NCI-H82 (cell line): Measurements from ENCODE around the gene EXO5.
"Not testable (repeated sequence)": the region's sequence is repeated elsewhere in the genome, so short reads cannot be mapped to it uniquely, and the experiment has no call there.

Experiments
- DNase-seq: peaks from one replicate; lab custom pipeline; 2025; lab: John Stamatoyannopoulos, UW

The EXO5 gene, protein sequence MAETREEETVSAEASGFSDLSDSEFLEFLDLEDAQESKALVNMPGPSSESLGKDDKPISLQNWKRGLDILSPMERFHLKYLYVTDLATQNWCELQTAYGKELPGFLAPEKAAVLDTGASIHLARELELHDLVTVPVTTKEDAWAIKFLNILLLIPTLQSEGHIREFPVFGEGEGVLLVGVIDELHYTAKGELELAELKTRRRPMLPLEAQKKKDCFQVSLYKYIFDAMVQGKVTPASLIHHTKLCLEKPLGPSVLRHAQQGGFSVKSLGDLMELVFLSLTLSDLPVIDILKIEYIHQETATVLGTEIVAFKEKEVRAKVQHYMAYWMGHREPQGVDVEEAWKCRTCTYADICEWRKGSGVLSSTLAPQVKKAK

DNA sequence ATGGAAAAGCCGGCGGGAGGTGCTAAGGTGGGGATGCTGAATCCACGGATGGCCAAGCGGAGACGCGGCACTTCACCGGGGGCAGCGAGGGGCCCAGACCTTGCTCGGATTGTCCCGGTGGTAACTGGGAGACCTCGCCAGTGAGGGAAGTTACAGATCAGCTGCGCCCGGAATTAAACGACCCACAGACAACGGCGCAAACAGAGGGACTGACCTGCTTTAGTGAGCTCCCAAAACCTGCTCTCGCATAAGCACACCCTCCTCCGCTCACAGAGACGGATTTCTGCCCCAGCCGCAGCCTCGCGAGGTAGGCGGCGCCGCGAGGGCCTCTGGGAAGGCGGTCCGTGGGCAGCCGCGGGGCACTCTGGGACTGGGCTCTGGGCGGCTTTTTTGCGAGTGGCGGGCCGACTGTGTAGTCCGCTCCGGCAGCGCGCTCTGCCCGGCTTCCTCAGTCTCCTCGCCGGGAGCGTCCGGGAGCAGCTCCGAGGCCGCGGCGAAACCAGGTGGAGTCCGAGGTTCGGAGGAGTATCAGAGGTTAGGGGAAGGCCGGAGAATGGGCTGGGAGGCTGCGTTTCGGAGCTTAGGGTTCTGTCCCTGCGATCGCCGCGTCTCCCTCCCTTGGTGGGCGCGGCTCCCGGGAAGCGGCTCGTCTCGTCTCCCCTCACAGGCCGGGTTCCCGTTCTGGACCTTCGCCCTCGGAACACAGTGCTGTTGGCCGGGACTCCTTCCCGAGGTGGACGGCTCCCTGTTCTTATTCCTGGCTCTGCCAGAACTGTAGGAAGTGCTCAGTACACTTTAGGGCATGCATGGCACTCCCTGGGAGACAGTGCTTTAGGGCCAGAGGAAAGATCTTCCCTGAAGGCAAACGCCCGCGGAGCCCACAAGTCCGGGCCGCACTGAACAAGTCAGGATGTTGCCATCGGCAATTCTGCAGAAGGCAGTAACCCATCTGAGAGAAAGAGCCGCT is at the start of gene EXO5:
Gene EXO5, plus strand, starts transcription at position 393 of the 967 bp plus-strand sequence. CDS start 5,778 bp downstream, outside the sequence.
- peak; percentile 84 for DNase-seq

DNA sequence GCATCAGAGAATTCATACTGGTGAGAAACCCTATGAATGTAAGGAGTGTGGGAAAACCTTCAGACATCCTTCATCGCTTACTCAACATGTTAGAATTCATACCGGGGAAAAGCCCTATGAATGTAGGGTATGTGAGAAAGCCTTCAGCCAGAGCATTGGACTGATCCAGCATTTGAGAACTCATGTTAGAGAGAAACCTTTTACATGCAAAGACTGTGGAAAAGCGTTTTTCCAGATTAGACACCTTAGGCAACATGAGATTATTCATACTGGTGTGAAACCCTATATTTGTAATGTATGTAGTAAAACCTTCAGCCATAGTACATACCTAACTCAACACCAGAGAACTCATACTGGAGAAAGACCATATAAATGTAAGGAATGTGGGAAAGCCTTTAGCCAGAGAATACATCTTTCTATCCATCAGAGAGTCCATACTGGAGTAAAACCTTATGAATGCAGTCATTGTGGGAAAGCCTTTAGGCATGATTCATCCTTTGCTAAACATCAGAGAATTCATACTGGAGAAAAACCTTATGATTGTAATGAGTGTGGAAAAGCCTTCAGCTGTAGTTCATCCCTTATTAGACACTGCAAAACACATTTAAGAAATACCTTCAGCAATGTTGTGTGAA is 45.5 kb upstream of the EXO5 start:
- DNase-seq = peak; percentile 4

DNA sequence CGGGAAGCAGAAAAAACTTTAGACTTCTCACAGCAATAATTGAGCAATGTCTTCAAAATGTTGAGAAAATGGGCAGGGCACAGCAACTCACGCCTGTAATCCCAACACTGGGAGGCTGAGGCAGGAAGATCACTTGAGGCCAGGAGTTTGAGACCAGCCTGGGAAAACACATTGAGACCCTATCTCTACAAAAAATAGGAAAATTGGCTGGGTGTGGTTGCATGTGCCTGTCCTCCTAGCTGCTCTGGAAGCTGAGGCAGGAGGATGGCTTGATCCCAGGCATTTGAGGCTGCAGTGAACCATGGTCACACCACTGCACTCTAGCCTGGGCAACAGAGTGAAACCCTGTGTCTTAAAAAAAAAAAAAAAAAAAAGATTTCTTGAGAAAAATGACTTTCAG is 39.2 kb upstream of the EXO5 start:
- DNase-seq = no peak

DNA sequence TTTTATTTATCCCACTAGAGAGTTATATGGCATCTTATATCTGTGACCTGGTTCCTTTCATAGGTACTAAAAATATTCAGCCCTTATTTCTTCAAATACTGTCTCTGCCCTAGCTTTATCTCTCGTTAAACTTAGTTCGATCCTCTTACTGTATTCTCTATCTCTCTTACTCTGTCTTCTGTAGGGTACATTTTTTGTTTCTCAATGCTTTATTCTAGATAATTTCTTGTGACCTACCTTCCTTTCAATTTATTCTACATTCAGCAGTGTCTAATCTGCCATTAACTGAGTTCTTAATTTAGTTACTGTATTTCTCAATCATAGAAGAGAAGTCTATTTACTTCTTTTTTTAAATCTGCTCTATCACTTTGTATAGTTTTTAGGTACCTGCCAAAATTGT is 33.3 kb upstream of the EXO5 start:
- no peak for DNase-seq

DNA sequence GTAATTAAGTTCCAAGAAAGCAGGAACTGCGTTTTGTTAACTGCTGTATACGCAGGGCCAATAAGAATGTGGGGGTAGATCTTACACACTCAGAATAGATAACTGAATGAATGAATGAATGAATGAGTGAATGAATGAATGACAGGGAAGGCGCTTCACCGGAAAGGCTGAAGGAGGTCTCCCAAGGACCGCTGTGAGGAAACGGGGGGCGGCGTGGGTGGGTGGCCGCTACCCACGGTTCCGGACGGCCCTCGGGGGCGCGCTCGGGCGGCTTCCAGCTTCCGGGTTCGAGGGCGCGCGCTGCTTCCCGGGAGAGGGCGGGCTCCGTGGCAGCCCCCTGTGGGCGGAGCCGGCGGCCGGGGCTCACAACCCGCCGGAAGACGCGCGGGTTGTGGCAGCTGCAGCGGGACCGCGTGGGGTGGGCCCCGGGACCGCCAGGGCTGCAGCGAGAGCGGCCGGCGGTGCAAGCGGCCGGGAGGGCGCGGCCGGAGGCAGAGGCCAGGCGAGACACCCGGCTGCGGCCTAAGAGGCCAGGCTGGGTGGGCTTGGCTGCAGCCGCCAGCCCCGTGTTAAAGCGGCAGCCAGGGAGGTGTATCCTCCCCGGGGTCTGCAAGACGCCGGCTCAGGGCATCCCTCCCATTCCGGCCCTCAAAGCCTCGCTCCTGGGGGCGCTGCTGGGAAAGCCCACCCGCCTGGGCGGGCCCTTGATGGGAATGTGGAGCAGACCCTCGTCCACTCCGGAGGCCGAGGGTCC is 31.5 kb upstream of the EXO5 start, which contains the start of gene ZFP69:
Gene ZFP69, plus strand, starts transcription at position 367 of the 754 bp plus-strand sequence. CDS start 2,072 bp downstream, outside the sequence.
- DNase-seq = peak; percentile 91

DNA sequence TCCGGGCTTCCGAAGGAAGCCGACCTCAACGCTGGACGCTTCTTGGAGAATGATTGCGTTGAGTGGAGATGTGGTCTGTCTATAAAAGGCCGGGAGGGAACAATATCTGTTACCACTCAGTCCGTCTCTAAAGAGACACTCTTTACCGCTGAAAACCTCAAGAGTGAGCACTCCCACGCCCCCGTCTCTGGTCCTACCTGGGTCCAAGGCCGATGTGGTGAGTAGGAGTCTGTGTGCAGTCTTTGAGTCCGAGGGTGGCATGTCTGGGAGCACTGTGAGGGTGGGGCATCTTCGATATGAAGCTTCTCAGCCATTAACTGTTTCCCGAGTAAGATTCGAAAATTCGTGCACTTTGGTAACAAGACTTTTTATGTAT is 30.9 kb upstream of the EXO5 start:
- peak; percentile 63 for DNase-seq

DNA sequence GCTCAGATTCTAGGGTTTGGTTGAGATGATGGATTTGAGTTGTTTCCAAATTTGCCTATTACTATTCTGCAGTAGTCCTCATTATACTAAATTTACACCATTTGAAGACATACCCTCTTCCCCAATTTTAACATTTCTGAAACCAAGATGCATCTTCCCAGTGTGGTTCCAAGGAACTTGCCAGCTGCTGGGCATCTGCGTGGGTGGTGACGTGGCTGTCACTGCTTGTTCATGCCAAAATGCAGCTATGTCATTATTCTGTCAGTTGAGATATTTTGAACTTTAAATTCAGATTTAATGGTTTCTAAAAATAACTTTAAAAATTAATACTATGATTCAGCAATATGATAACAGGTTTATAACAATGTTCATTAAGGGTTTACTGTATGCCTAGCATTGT is 30.3 kb upstream of the EXO5 start:
- no peak for DNase-seq

DNA sequence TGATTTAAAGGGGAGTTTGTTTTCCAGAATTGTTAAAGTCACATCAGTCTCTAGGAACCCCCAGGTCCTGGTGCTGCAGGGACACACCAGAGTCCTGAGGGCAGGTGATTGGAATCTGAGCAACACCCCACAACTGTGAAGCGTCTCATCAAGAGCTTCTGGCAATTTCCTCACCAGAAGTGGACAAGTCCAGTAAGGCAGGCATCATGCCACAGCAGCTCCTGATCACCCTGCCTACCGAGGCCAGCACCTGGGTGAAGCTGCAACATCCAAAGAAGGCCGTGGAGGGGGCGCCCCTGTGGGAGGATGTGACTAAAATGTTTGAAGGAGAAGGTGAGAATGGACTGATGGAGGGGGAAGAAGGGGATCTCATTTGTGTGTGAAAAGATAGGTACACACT is 29.4 kb upstream of the EXO5 start:
- no peak for DNase-seq

DNA sequence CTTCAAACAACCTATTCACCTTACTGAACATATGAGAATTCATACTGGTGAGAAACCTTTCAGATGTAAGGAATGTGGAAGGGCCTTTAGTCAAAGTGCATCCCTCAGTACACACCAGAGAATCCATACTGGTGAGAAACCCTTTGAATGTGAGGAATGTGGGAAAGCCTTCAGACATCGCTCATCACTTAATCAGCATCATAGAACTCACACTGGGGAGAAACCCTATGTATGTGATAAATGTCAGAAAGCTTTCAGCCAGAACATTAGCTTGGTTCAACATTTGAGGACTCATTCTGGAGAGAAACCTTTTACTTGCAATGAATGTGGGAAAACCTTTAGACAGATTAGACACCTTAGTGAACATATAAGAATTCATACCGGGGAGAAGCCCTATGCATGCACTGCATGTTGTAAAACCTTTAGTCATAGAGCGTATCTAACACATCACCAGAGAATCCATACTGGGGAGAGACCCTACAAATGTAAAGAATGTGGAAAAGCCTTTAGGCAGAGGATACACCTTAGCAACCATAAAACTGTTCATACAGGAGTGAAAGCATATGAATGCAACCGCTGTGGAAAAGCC is 13.2 kb upstream of the EXO5 start:
- peak; percentile 4 for DNase-seq

DNA sequence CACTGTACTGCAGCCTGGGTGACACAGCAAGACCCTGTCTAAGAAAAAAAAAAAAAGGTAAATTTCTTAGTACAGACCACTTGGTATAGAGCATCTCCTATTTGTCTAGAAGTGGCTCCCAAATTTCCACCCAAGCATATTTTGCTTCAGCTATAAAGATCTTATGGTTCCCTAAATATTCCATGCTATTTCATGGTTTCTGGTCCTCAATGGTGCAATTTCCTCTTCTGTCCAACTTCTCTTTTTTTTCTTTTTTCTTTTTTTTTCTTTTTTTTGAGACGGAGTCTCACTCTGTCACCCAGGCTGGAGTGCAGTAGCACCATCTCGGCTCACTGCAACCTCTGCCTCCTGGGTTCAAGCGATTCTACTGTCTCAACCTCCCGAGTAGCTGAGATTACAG is 5.9 kb upstream of the EXO5 start:
- not testable (repeated sequence) for DNase-seq

DNA sequence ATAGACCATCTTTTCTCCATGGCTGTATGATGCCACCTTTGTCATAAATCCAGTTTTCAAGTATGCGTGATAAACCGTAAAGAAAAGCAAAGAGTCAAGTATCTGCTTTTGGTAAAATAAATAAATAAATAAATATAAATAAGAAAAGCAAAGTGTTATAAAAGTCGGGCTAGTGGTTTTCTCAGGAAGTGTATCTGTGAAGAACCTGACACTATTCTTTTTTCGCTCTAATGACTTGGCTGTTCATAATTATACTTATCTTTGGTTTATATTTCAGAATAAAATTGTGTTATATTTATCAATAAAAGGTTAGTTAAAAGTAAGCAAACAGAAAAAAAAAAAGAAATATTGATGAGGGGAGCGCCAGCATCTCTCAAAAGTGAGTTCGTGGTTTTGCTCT is 594 bp upstream of the EXO5 start:
- DNase-seq = no peak

DNA sequence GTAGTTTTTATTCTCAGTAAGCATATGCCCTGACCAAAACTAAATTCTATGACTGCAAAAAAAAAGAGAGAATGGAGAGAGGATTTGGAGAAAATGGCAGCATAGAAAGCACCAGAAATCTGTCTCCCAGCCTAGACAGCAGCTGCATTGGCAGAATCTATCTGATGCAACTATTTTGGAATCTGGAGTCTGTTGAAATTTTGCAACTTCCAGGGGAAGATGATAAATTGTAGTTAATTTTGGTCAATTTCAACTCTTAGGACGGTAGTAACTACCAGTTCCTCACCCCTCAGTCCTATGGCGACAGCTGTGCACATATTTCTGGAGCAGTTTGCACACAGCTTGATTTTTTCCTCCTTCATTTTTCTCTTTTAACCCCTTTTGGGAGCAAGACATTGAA is 10.9 kb downstream of the EXO5 start:
- no peak for DNase-seq

DNA sequence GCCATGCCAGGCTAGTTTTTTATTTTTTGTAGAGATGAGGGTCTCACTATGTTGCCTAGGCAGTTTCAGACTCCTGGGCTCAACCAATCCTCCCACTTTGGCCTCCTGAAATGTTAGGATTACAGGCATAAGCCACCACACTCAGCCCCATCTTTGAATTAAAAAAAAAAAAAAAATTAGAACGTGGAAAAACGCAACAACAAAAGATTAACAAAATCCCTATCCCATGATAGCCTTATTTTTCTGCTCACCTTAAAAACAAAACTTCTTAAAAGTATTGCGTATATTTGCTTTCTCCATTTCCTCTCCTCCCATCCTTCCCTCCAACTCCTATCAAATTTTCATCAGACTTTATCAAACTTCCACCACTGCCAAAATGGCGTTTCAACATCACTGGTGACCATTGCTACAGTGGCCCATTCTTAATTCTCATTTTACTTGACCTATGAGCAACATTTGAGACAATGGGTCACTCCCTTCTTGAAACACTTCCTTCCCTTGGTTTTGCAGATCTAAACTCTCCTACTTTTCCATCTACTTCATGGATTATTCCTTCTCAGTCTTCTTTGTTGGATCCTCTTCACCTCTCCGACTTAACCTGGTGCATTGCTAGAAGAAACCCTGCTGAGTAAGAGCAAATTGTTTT is 22.3 kb downstream of the EXO5 start:
- peak; percentile 44 for DNase-seq

DNA sequence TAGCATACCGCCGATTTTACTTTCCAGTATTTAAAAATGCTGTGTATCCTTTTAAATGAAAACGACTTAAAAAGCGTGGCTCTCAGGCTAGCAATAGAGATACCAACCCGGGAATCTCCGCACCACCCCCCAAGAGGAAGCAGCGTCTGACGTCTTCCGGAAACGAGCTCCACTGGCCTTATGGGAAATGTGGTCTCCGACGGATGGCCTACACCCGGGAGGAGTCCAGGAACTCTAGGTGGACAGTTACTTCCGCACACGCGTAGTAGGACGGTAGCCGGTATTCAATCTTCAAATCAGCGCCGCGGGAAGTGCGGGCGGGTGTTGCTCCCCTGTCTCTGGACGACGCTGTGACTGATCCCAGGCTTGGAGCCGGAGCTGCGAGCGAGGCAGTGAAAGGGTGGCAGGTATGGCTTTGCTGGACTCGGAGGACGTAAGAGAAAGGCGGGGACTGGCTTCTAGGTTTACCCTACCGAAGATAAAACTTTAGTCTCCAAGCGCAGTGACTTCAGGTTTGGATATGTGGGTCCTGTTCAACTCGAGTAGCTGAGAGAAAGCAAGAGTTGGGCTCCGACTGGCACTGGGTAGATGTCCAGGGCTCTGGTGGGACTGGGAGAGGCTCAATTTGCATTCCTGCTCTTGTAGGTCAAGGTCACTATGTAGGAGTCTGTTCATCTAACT is 23.0 kb downstream of the EXO5 start, which contains the start of gene ZNF684:
Gene ZNF684, plus strand, starts transcription at position 257 of the 681 bp plus-strand sequence. CDS start 1,530 bp downstream, outside the sequence.
- peak; percentile 98 for DNase-seq

DNA sequence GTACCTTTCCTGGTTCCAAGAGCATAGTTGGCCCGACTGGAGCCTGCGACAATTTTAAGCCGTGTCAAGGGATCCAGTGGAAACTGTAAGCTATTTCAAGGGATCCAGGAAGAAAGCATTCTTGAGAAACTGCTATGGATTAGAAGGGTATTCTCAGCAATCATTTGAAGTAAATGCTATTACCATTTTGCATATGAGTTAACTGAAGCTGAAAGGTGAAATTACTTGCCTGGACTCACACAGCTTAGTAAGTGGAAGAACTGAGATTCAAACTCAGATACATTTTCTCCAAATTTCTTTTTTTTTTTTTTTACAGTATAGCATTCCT is 23.5 kb downstream of the EXO5 start:
- DNase-seq = peak; percentile 53

DNA sequence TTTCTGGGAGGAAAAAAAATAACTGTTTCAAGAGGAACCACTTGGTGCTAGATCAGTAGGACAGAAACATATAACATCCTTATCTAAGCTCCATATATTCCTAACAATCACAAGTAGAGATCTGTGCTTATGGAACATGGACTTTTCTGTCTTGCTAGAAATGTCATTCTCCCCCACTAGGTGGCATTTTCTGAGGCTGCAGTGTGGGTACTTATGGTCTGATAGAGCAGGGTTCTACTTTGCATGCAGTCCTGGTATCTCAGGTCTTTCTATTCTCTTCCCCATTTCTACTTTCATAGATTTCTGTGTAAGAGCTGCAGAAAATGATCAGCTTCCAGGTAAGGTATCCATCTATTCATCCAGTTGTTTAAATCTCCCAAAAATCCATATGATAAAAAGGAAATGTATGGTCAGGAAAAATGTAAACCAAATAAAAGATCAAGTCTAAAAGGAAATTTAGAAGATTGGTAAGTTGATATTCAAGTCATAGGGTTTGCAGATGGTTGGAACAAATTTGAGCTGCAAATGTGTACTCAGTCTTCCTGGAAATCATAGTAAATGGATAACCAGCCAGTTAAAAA is 24.4 kb downstream of the EXO5 start:
- DNase-seq = peak; percentile 78

DNA sequence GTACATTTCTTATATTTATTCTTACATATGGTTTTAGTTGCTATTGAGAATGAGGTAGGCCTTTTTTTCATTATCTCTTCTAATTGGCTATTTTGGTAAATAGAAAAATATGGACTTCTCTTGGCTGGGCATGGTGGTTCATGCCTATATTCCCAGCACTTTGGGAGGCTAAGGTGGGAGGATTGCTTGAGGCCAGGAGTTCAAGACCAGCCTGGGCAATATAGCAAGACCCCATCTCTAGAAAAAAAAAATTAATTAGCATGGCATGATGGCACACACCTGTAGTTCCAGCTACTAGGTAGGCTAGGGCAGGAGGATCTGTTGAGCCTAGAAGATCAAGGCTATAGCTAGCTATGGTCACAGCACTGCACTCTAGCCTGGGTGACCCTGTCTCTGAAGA is 26.0 kb downstream of the EXO5 start:
- DNase-seq = no peak

DNA sequence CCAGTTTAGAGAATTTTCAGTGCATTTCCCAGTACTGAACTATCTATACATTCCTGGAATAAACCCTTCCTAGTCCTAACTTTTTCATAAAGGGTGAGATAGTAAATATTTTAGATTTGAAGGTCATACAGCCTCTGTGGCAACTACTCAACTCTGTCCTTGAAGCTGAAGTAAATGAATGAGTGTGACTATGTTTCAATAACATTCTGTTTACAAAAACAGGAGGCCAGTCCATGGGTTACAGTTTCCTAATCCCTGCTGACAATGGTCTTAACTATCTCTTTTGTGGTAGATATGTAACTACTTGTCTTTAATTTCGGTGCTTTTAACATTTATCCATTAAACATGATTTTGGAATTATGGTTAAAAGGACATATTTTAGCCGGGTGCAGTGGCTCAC is 27.2 kb downstream of the EXO5 start:
- no peak for DNase-seq

DNA sequence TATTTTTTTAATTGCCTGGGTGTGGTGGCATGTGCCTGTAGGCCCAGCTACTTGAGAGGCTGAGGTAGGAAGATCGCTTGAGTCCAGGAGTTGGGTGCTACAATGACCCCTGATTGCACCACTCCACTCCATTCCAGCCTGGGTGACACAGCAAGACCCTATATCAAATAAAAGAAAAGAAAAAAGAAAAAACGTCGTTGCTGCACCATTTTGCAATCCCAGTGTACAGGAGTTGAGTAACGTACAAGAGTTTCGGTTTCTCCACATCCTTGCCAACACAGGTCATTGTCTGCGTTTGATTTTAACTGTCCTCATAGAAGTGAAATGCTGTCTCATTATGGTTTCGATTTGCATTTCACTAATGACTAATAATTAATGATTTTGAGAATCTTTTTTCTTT is 30.8 kb downstream of the EXO5 start:
- no peak for DNase-seq

DNA sequence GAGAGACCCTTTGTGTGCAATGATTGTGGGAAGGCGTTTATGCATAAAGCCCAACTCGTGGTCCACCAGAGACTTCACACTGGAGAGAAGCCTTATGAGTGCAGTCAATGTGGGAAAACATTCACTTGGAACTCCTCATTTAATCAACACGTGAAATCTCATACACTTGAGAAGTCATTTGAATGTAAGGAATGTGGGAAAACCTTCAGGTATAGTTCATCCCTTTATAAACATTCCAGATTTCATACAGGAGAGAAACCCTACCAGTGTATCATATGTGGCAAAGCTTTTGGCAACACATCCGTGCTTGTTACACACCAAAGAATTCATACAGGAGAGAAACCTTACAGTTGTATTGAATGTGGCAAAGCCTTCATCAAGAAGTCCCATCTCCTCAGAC is 38.4 kb downstream of the EXO5 start:
- DNase-seq = no peak
